T-helper 2 cell treated with Interferon-gamma antibody and Interleukin-4, amounts not matched to agents 100 ng/mL and 5 ng/mL, for 36 hours (primary cell): Measurements from ENCODE around the gene SOX3. TPM values are rescaled to one million over a fixed set of nuclear protein-coding genes. Genes with fewer than 3 reads are reported as not detected.

Experiments
- intact Hi-C: fragments of 100-400 bp; cut with micrococcal nuclease; formaldehyde crosslinking; loops from one replicate; pipeline ENCODE4 v1.15.1; 2023
- total RNA-seq: library from RNA; stranded (reverse); gene quantifications from 2 replicates; pipeline ENCODE4 v1.2.3, GENCODE V29; 2022

Gene SOX3
- total RNA-seq, 1 donor from 2014 or later: not detected

GRCh38 chrX:140500441-140500840 is 4.4 kb downstream of the SOX3 start:
- intact Hi-C loops: no loop called here

DNA sequence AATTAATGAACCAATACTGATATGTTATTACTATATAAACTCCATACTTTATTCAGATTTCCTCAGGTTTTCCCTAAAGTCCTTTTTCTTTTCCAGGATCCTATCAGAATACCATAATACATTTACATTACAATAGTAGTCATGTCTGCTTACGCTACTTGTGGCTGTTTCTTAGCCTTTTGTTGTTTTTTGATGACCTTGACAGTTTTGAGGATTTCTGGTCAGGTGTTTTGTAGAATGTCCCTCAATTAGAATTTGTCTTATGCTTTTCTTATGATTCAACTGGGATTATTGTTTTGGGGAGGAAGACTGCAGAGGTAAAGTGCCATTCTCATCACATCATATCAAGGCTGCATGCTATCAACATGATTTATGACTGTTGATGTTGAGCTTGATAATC is 9.1 kb downstream of the SOX3 start:
- intact Hi-C loops: no loop called here

DNA sequence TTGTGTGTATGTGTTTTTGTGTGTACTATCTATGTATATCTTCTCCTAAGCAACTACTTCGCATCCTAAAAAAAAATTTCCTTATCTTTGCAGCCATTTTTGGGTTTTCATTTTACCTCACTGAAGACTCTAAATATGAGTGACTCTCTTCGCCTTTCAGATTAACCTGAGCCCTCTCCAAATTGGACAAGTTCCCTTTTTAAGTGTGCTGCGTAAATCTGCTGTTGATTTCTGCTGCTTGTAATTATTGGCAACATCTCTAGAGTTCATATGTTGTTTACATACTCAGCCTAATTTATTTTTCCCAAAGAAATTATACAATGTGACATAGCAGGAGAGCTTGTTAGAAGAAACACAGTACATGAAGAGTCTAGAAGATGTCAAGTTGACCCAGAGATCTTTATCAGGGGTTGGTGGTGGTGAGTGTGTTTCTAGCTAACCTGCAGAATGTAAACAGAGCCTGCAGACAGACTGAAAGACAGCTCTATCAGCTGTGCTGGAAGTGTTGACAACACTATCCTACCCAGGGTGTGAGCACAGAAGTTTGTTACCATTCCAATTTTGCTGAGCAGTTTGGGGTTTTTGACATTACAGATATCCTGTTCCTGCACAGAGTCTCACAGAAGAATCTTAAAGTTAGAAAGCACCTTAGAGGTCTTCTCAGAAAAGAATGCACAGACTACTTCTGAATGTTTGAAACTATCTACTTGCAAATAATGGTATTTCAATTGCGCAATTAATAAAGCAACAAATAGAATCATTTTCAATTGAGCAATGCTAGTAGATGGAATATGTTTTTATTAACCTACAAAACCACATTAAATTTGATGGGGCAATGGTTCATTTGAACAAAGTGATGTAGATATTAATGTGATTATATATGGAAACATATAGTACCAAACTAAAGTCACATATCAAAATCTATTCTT is 12.5 kb downstream of the SOX3 start:
- intact Hi-C loops: no loop called here

DNA sequence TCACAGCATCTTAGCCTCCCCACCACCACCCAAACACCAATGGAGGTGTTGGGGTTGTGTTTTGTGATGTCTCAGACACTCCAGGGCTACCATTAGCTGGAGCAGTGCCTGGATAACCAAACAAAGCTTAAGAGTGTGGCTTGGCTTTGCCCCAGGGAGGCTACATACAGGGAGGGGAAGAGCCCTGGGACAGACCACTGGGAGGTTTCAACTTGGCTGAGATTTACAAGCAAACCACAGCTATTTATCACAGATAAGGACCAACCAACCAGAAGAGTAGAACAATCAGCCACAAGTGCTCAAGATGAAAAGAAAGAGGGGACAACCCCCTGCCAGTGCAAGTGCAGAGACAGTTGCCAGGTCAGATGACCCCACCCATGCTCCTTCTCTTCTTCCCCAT is 24.1 kb downstream of the SOX3 start:
- intact Hi-C loops: no loop called here

DNA sequence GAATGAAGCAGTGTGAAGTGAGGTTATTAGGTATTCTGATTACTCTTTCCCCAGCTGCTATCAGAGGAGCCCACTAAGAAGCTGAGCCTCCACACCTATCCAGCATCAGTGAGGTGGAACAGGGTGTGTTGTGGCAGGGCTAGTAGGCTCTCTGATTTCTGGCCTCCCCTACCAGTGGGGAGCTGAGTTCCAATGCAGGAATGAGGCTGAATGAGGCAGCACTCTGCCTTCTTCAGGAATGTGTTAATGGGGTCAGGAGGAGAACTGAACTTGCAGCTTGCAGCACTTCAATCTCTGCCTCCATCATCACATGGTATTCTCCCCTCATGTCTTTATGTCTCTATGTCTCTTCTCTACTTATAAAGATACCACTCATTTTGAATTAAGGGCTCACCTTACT is 26.9 kb downstream of the SOX3 start:
- intact Hi-C loops: no loop called here

DNA sequence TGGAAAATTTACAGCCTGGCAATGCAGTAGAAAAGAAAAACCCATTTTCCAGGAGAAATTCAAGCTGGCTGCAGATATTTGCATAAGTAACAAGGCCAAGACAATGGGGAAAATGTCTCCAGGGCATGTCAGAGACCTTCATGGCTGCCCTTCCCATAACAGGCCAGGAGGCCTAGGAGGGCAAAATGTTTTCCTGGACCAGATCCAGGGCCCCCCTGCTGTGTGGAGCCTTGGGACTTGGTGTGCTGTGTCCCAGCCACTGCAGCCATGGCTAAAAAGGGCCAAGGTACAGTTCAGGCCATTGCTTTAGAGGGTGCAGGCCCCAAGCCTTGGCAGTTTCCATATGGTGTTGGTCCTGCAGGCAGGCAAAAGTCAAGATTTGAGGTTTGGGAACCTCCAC is 29.8 kb downstream of the SOX3 start:
- intact Hi-C loops: no loop called here

DNA sequence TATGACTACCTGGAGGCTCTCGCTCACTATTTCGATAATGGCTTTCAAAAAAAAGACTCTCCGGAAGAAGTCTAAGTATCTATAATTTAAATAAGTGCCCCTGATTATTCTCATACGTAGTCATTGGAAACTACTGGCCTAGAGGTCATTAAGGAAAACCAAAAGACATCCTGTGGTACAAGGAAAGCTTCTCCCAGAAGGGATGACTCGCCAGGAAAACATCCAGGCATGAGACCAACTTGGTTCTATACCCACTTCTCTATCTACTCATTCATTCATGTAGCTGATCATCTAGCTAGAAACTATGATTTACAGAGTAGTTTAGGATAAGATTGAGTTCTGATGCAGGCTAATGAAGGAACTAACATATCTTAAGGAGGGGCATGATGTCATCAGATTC is 37.7 kb downstream of the SOX3 start:
- intact Hi-C loops: no loop called here

Other genes starting within 250 kb of the SOX3 start
- 2.8 and 3.1 TPM in 2 replicates for gene LINC00632, start 204.7 kb upstream of the SOX3 start, total RNA-seq